GM23338 (cell line): Measurements from ENCODE around the gene SREBF2. TPM values are rescaled to one million over a fixed set of nuclear protein-coding genes. Genes with fewer than 3 reads are reported as not detected.

Experiments used
- ATAC-seq: fragments of 200-7000 bp; cut with Tn5 transposase; 3 replicates; pipeline ENCODE4 v1.9.1; 2020
- DNase-seq: peaks from one replicate; pipeline ENCODE4 v3.0.0-alpha.2; 2015; ENCODE audit warnings: low spot score
- H2AFZ ChIP-seq: fragments of 200-600 bp; sonication (generic); 2 replicates; pipeline ENCODE4 v1.8.0; 2016; ENCODE audit warnings: antibody characterized with exemption, mild to moderate bottlenecking, moderate library complexity
- H3F3A ChIP-seq: fragments of 200-600 bp; sonication (generic); replicated peaks from 2 replicates; pipeline ENCODE4 v1.8.0; 2017; ENCODE audit warnings: antibody characterized with exemption, mixed run types, low read depth
- H3K27ac ChIP-seq: fragments of 200-600 bp; sonication (generic); 2 replicates; pipeline ENCODE4 v1.6.1; 2016; ENCODE audit warnings: low read depth
- H3K27me3 ChIP-seq: fragments of 200-600 bp; sonication (generic); 2 replicates; pipeline ENCODE4 v1.8.0; 2016; ENCODE audit warnings: mild to moderate bottlenecking, mixed run types, moderate library complexity; ENCODE audit not compliant: insufficient read depth
- H3K36me3 ChIP-seq: fragments of 200-600 bp; sonication (generic); 2 replicates; pipeline ENCODE4 v1.8.0; 2016; ENCODE audit warnings: mild to moderate bottlenecking; ENCODE audit not compliant: insufficient read depth
- H3K4me1 ChIP-seq: fragments of 200-600 bp; sonication (generic); 2 replicates; pipeline ENCODE4 v1.8.0; 2016; ENCODE audit warnings: mild to moderate bottlenecking, moderate library complexity; ENCODE audit not compliant: insufficient read depth
- H3K4me2 ChIP-seq: fragments of 200-600 bp; sonication (generic); 2 replicates; pipeline ENCODE4 v1.7.1; 2017; ENCODE audit warnings: mixed run types
- H3K4me3 ChIP-seq: fragments of 200-600 bp; sonication (generic); 2 replicates; pipeline ENCODE4 v1.6.1; 2016; ENCODE audit warnings: mixed run types
- H3K79me2 ChIP-seq: fragments of 200-600 bp; sonication (generic); replicated peaks from 2 replicates; pipeline ENCODE4 v1.8.0; 2017; ENCODE audit warnings: mild to moderate bottlenecking; ENCODE audit not compliant: insufficient read depth
- H3K9me2 ChIP-seq: fragments of 200-600 bp; sonication (generic); 2 replicates; pipeline ENCODE4 v1.8.0; 2017; ENCODE audit not compliant: insufficient read depth
- H4K20me1 ChIP-seq: fragments of 200-600 bp; sonication (generic); replicated peaks from 2 replicates; pipeline ENCODE4 v1.8.0; 2017; ENCODE audit warnings: mild to moderate bottlenecking; ENCODE audit not compliant: insufficient read depth
- H3K27ac Mint-ChIP-seq: 2 replicates; pipeline ENCODE4 v1.8.0; 2020; ENCODE audit warnings: inconsistent platforms, mild to moderate bottlenecking, moderate library complexity, mixed read lengths
- H3K27me3 Mint-ChIP-seq: 3 replicates; pipeline ENCODE4 v1.8.0; 2022; ENCODE audit warnings: low read depth, mild to moderate bottlenecking, moderate library complexity, mixed read lengths, inconsistent platforms; ENCODE audit not compliant: insufficient read depth, poor library complexity
- H3K36me3 Mint-ChIP-seq: 3 replicates; pipeline ENCODE4 v1.8.0; 2021; ENCODE audit warnings: low read depth, mild to moderate bottlenecking, inconsistent platforms, moderate library complexity, mixed read lengths
- H3K4me1 Mint-ChIP-seq: 3 replicates; pipeline ENCODE4 v1.8.0; 2020; ENCODE audit warnings: mild to moderate bottlenecking, inconsistent platforms, mixed read lengths
- H3K4me3 Mint-ChIP-seq: 3 replicates; pipeline ENCODE4 v1.8.0; 2021; ENCODE audit warnings: moderate library complexity, mild to moderate bottlenecking, inconsistent platforms, mixed read lengths
- H3K9me3 Mint-ChIP-seq: 3 replicates; pipeline ENCODE4 v1.8.0; 2020; ENCODE audit warnings: moderate library complexity, mild to moderate bottlenecking, inconsistent platforms, mixed read lengths
- ETS1 ChIP-seq: IDR thresholded peaks from 2 replicates; pipeline ENCODE4 v1.6.1; 2016; ENCODE audit warnings: antibody characterized with exemption
- EZH2phosphoT487 ChIP-seq: fragments of 200-600 bp; sonication (generic); IDR thresholded peaks from one replicate; pipeline ENCODE4 v1.8.1; 2018; ENCODE audit warnings: antibody characterized with exemption; ENCODE audit not compliant: unreplicated experiment
- STAT1 ChIP-seq: IDR thresholded peaks from one replicate; pipeline ENCODE4 v1.6.1; 2016; ENCODE audit warnings: antibody characterized with exemption; ENCODE audit not compliant: unreplicated experiment
- polyA plus RNA-seq: library from polyadenylated mRNA; unstranded; fragments of >200 nt; fragmentation: Nextera tagmentation; extraction: Ambion mirVana; gene quantifications from 2 replicates; pipeline ENCODE4 v1.2.1, GENCODE V29; 2016
- total RNA-seq: library from RNA; depleted of rRNA; stranded (reverse); fragments of >200 nt; shearing (Covaris generic); gene quantifications from 2 replicates; pipeline ENCODE4 v1.2.3, GENCODE V29; 2014
- TF ChIP-seq, protein P1 (sequence below): fragments of 250-450 bp; sonication (Bioruptor Pico); IDR thresholded peaks from 2 replicates; pipeline ENCODE4 v1.5.0; 2020; ENCODE audit warnings: mild to moderate bottlenecking, moderate library complexity

The SREBF2 gene
- total and polyA plus RNA-seq, 2 experiments from 2014 or later, result 48.7 to 163 TPM

DNA sequence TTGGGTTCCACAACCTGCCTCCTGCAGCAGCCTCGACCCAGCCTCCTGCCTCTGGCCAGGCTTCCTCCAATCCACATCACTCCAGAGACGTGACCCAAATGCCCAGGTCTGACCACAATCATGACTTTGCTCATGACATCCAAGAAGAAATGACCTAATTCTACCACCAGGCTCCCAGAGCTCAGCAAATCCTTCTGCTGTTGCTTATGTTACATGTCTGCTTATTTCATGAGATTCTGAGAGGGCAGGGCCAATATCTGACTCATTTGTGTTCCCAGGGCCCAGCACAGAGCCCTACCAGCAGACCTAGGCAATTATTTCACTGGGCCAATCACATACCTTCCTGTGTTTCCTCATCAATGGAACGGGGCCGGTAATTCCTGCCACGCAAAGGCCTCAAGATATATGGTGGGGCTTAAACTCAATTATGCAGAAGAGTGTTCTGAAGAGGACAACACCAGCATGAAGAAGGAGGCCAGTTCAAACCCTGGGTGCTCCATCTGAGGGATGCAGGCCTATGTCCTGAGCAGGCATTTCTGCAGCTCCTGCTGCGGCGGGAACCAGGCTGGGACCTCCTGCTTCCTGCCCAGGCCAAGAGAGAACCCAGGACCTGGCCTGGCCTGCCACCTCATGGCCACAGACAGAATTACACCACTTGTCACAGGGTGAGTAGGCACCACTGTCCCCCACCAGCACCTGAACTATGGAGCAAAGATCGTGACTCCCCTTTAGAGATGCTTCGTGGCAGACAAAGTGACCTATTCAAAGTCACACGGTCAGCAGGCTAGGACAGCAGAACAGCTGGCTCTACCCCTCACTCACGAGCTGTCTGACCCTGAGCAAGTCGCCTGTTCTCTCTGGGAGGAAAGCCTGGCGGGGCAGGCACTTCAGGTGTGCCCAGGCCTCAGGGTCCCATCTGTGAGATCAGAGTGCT, 108.2 kb downstream of the SREBF2 start (continued):
- TF ChIP-seq, protein P1, sequence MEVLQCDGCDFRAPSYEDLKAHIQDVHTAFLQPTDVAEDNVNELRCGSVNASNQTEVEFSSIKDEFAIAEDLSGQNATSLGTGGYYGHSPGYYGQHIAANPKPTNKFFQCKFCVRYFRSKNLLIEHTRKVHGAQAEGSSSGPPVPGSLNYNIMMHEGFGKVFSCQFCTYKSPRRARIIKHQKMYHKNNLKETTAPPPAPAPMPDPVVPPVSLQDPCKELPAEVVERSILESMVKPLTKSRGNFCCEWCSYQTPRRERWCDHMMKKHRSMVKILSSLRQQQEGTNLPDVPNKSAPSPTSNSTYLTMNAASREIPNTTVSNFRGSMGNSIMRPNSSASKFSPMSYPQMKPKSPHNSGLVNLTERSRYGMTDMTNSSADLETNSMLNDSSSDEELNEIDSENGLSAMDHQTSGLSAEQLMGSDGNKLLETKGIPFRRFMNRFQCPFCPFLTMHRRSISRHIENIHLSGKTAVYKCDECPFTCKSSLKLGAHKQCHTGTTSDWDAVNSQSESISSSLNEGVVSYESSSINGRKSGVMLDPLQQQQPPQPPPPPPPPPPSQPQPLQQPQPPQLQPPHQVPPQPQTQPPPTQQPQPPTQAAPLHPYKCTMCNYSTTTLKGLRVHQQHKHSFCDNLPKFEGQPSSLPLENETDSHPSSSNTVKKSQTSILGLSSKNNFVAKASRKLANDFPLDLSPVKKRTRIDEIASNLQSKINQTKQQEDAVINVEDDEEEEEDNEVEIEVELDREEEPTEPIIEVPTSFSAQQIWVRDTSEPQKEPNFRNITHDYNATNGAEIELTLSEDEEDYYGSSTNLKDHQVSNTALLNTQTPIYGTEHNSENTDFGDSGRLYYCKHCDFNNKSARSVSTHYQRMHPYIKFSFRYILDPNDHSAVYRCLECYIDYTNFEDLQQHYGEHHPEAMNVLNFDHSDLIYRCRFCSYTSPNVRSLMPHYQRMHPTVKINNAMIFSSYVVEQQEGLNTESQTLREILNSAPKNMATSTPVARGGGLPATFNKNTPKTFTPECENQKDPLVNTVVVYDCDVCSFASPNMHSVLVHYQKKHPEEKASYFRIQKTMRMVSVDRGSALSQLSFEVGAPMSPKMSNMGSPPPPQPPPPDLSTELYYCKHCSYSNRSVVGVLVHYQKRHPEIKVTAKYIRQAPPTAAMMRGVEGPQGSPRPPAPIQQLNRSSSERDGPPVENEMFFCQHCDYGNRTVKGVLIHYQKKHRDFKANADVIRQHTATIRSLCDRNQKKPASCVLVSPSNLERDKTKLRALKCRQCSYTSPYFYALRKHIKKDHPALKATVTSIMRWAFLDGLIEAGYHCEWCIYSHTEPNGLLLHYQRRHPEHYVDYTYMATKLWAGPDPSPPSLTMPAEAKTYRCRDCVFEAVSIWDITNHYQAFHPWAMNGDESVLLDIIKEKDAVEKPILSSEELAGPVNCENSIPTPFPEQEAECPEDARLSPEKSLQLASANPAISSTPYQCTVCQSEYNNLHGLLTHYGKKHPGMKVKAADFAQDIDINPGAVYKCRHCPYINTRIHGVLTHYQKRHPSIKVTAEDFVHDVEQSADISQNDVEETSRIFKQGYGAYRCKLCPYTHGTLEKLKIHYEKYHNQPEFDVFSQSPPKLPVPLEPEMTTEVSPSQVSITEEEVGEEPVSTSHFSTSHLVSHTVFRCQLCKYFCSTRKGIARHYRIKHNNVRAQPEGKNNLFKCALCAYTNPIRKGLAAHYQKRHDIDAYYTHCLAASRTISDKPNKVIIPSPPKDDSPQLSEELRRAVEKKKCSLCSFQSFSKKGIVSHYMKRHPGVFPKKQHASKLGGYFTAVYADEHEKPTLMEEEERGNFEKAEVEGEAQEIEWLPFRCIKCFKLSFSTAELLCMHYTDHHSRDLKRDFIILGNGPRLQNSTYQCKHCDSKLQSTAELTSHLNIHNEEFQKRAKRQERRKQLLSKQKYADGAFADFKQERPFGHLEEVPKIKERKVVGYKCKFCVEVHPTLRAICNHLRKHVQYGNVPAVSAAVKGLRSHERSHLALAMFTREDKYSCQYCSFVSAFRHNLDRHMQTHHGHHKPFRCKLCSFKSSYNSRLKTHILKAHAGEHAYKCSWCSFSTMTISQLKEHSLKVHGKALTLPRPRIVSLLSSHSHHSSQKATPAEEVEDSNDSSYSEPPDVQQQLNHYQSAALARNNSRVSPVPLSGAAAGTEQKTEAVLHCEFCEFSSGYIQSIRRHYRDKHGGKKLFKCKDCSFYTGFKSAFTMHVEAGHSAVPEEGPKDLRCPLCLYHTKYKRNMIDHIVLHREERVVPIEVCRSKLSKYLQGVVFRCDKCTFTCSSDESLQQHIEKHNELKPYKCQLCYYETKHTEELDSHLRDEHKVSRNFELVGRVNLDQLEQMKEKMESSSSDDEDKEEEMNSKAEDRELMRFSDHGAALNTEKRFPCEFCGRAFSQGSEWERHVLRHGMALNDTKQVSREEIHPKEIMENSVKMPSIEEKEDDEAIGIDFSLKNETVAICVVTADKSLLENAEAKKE, result no peak
- no peak for TF ChIP-seq EZH2phosphoT487

GRCh38 chr22:41943661-41944209, 110.8 kb downstream of the SREBF2 start:
- peak overlapping the region; percentile 28; the same call in 1 of the 3 replicates for H3K4me3 Mint-ChIP-seq
- H3K4me2 ChIP-seq, result no peak overlapping the region
- TF ChIP-seq STAT1 (no peak), ETS1 (no peak)
- TF ChIP-seq, protein P1, result no peak

More at GRCh38 chr22:41943661-41944209, 110.8 kb downstream of the SREBF2 start:
- H3K27me3 ChIP-seq, result 0 out of 2 replicates have a peak, but pooled peaks cover 3% of the 10 kb centered on the region
- no peak overlapping the region for H3K4me3 ChIP-seq
- peaks cover 19% of the 10 kb centered on the region for H3K4me1 Mint-ChIP-seq
- peaks cover 27% of the 10 kb centered on the region for H3K27me3 Mint-ChIP-seq
- DNase-seq, result peak; percentile 61
- H2AFZ ChIP-seq, result no peak overlapping the region
- peaks cover 25% of the 10 kb centered on the region for H3K4me1 ChIP-seq
- no peak overlapping the region for H3K27ac Mint-ChIP-seq
- peaks cover 28% of the 10 kb centered on the region for H4K20me1 ChIP-seq
- H3K9me2 ChIP-seq, result no peaks in the 10 kb centered on the region
- peaks cover 36% of the 10 kb centered on the region for H3F3A ChIP-seq
- H3K36me3 Mint-ChIP-seq, result peaks cover 66% of the 10 kb centered on the region
- peaks cover 11% of the 10 kb centered on the region; the same call in 1 of the 2 replicates for H3K36me3 ChIP-seq
- H3K27ac ChIP-seq, result peak overlapping the region; percentile 16; the same call in 1 of the 2 replicates
- no peak for ATAC-seq
- H3K79me2 ChIP-seq, result peaks cover 10% of the 10 kb centered on the region
- no peaks in the 10 kb centered on the region for H3K9me3 Mint-ChIP-seq
